Measurements from ENCODE around the gene NKIRAS2.

Gene NKIRAS2

DNA sequence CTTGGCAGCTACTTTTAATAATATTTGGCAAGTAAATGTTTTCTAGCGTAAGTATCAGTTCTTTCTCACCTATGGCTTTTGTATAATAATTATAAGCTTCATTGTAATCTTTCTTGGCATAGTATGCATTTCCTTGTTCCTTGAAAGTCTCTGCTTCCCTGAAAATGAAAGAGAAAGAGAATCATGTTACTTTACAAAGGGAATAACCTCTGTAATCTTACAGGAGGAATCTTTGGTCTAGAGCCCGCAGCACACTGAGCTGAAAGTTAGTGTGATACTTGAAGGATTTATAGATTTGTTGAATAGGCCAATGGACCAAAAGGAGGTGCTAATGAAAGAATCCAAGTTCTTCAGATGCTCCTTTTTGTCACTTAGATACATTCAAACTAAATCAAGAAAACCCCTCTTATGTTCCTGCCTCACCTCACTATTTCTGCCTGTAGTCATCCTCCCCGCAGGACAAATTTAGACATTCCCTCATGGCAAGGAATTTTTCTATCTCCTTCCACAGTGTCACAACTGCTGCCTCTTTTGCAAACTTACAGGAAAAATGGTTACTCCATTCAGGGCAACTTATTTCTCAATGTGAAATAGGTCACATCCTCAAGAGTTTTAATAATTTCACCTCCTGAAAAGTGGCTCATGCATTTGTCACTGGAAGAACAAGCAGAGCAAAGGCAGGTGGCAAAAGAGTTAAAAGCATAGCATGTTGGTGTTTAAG is 19.3 kb upstream of the NKIRAS2 start:
- H3K36me3 ChIP-seq (ENCODE audit: control insufficient read depth in 2 of 2, insufficient read depth in 1 of 2, low read length in 2 of 2): peaks cover 62 to 76% of the 10 kb centered on the region in 2 experiments
- H3K4me1 ChIP-seq (ENCODE audit: control insufficient read depth, insufficient read depth, low read length): 0 out of 2 replicates have a peak, but pooled peaks cover 2% of the 10 kb centered on the region

More for the DNA sequence above, 19.3 kb upstream of the NKIRAS2 start:
- TF ChIP-seq ZNF37A (tag by site-specific recombination; IDR thresholded peaks at IDR 0.05) (no peak), ZNF302 (tag by site-specific recombination; IDR thresholded peaks at IDR 0.05; ENCODE audit: low read depth) (no peak), GLIS1 (tag by site-specific recombination; IDR thresholded peaks at IDR 0.05) (no peak), ZNF211 (tag by site-specific recombination; IDR thresholded peaks at IDR 0.05; ENCODE audit: low read depth) (no peak), ZNF837 (tag by site-specific recombination; IDR thresholded peaks at IDR 0.05) (no peak), ZNF404 (tag by site-specific recombination; IDR thresholded peaks at IDR 0.05) (no peak), SP2 (tag by site-specific recombination; IDR thresholded peaks at IDR 0.05) (no peak), ZSCAN16 (tag by site-specific recombination; IDR thresholded peaks at IDR 0.05) (no peak), ZBTB48 (tag by site-specific recombination; IDR thresholded peaks at IDR 0.05) (no peak), WT1 (tag by site-specific recombination; IDR thresholded peaks at IDR 0.05) (no peak)
- TF ChIP-seq, protein P1, sequence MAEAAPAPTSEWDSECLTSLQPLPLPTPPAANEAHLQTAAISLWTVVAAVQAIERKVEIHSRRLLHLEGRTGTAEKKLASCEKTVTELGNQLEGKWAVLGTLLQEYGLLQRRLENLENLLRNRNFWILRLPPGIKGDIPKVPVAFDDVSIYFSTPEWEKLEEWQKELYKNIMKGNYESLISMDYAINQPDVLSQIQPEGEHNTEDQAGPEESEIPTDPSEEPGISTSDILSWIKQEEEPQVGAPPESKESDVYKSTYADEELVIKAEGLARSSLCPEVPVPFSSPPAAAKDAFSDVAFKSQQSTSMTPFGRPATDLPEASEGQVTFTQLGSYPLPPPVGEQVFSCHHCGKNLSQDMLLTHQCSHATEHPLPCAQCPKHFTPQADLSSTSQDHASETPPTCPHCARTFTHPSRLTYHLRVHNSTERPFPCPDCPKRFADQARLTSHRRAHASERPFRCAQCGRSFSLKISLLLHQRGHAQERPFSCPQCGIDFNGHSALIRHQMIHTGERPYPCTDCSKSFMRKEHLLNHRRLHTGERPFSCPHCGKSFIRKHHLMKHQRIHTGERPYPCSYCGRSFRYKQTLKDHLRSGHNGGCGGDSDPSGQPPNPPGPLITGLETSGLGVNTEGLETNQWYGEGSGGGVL (tag by site-specific recombination; IDR thresholded peaks at IDR 0.05): no peak
- TF ChIP-seq, protein P2, sequence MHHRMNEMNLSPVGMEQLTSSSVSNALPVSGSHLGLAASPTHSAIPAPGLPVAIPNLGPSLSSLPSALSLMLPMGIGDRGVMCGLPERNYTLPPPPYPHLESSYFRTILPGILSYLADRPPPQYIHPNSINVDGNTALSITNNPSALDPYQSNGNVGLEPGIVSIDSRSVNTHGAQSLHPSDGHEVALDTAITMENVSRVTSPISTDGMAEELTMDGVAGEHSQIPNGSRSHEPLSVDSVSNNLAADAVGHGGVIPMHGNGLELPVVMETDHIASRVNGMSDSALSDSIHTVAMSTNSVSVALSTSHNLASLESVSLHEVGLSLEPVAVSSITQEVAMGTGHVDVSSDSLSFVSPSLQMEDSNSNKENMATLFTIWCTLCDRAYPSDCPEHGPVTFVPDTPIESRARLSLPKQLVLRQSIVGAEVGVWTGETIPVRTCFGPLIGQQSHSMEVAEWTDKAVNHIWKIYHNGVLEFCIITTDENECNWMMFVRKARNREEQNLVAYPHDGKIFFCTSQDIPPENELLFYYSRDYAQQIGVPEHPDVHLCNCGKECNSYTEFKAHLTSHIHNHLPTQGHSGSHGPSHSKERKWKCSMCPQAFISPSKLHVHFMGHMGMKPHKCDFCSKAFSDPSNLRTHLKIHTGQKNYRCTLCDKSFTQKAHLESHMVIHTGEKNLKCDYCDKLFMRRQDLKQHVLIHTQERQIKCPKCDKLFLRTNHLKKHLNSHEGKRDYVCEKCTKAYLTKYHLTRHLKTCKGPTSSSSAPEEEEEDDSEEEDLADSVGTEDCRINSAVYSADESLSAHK (tag by site-specific recombination; IDR thresholded peaks at IDR 0.05): no peak
- TF ChIP-seq, protein P3, sequence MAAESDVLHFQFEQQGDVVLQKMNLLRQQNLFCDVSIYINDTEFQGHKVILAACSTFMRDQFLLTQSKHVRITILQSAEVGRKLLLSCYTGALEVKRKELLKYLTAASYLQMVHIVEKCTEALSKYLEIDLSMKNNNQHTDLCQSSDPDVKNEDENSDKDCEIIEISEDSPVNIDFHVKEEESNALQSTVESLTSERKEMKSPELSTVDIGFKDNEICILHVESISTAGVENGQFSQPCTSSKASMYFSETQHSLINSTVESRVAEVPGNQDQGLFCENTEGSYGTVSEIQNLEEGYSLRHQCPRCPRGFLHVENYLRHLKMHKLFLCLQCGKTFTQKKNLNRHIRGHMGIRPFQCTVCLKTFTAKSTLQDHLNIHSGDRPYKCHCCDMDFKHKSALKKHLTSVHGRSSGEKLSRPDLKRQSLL (tag by site-specific recombination; IDR thresholded peaks at IDR 0.05): no peak
- TF ChIP-seq, protein P4, sequence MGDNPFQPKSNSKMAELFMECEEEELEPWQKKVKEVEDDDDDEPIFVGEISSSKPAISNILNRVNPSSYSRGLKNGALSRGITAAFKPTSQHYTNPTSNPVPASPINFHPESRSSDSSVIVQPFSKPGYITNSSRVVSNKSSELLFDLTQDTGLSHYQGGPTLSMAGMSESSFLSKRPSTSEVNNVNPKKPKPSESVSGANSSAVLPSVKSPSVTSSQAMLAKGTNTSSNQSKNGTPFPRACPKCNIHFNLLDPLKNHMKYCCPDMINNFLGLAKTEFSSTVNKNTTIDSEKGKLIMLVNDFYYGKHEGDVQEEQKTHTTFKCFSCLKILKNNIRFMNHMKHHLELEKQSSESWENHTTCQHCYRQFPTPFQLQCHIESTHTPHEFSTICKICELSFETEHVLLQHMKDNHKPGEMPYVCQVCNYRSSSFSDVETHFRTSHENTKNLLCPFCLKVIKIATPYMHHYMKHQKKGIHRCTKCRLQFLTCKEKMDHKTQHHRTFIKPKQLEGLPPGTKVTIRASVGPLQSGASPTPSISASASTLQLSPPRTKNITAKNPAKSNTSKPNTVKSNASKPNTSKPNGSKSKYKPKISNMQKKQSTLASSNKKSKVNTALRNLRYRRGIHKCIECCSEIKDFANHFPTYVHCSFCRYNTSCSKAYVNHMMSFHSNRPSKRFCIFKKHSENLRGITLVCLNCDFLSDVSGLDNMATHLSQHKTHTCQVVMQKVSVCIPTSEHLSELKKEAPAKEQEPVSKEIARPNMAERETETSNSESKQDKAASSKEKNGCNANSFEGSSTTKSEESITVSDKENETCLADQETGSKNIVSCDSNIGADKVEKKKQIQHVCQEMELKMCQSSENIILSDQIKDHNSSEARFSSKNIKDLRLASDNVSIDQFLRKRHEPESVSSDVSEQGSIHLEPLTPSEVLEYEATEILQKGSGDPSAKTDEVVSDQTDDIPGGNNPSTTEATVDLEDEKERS (tag by site-specific recombination; IDR thresholded peaks at IDR 0.05): no peak
- TF ChIP-seq, protein P5, sequence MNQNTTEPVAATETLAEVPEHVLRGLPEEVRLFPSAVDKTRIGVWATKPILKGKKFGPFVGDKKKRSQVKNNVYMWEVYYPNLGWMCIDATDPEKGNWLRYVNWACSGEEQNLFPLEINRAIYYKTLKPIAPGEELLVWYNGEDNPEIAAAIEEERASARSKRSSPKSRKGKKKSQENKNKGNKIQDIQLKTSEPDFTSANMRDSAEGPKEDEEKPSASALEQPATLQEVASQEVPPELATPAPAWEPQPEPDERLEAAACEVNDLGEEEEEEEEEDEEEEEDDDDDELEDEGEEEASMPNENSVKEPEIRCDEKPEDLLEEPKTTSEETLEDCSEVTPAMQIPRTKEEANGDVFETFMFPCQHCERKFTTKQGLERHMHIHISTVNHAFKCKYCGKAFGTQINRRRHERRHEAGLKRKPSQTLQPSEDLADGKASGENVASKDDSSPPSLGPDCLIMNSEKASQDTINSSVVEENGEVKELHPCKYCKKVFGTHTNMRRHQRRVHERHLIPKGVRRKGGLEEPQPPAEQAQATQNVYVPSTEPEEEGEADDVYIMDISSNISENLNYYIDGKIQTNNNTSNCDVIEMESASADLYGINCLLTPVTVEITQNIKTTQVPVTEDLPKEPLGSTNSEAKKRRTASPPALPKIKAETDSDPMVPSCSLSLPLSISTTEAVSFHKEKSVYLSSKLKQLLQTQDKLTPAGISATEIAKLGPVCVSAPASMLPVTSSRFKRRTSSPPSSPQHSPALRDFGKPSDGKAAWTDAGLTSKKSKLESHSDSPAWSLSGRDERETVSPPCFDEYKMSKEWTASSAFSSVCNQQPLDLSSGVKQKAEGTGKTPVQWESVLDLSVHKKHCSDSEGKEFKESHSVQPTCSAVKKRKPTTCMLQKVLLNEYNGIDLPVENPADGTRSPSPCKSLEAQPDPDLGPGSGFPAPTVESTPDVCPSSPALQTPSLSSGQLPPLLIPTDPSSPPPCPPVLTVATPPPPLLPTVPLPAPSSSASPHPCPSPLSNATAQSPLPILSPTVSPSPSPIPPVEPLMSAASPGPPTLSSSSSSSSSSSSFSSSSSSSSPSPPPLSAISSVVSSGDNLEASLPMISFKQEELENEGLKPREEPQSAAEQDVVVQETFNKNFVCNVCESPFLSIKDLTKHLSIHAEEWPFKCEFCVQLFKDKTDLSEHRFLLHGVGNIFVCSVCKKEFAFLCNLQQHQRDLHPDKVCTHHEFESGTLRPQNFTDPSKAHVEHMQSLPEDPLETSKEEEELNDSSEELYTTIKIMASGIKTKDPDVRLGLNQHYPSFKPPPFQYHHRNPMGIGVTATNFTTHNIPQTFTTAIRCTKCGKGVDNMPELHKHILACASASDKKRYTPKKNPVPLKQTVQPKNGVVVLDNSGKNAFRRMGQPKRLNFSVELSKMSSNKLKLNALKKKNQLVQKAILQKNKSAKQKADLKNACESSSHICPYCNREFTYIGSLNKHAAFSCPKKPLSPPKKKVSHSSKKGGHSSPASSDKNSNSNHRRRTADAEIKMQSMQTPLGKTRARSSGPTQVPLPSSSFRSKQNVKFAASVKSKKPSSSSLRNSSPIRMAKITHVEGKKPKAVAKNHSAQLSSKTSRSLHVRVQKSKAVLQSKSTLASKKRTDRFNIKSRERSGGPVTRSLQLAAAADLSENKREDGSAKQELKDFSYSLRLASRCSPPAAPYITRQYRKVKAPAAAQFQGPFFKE (tag by site-specific recombination; IDR thresholded peaks at IDR 0.05; ENCODE audit: borderline replicate concordance): no peak
- Histone ChIP-seq H3K4me3 (ENCODE audit: low read depth, low read length) (no peak overlapping the region), H3K9me3 (ENCODE audit: control insufficient read depth, insufficient read depth, low read depth, low read length) (no peaks in the 10 kb centered on the region; the same call in 1 of the 2 replicates), H3K27ac (ENCODE audit: extremely low read depth, low read depth, low read length) (no peak overlapping the region)
- ChIA-PET CTCF (interaction anchor here (0.6 to 1.4 kb wide), 4 partner anchors 9 to 23 kb away, joined by 3 to 4 read pairs (median 3); partner anchors contain the start of gene NKIRAS2), POLR2A (no interaction called here)

Data from HEK293 (cell line).